Dedifferentiated amniotic fluid mesenchymal stem cell (primary cell): ENCODE results near the gene MKNK2.

Source experiments
- DNase-seq: peaks from one replicate; pipeline ENCODE4 v3.0.0-alpha.2; 2016; ENCODE audit errors: extremely low spot score

Gene MKNK2

DNA sequence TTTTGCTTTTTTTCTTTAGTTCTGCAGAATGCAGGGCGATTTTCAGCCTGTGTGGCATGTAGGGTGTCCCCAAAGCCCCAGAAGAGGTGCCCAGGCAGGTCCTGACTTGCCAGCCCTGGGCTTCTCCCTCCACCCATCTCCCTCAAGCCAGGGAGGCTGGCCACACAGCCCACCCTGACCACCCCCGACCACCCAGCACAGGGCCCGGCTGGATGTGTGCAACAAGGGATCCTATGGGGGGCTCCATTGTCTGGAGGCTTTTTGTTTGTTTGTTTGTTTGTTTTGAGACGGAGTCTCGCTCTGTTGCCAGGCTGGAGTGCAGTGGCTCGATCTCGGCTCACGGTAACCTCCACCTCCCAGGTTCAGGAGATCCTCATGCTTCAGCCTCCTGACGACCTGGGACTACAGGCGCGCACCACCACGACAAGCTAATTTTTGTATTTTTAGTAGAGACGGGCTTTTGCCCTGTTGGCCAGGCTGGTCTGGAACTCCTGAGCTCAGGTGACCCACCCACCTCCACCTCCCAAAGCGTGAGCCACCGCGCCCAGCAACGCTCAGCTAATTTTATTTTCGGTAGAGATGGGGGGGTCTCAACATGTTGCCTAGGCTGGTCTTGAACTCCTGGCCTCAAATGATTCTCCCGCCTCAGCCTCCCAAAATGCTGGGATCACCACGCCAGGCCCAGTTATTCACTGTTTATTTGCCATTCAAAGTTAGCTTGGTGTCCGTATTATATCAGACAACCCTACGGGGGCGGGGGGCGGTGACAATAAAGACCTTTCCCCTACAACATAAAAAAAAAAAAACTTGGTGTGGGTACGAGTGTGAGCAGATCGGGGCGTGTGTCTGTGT is 7.8 kb upstream of the MKNK2 start:
- DNase-seq, result no peak

GRCh38 chr19:2057484-2058469 is 6.7 kb upstream of the MKNK2 start:
- DNase-seq, result no peak

DNA sequence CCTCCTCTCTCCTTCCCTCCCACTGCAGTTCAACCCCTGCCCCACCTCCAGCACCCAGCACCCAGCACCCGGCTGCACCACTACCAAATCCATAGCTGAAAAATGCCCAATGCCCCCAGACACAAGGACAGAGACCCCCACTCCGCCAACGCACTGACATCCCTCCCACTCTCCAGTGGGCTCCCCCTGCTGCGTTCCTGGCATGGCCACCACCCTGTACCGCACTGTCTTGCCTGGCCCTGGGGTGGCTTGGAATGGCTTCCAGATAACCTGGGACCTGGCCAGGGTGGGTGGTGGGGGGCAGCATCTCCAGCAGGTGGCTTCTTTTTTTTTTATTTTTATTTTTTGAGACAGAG is 5.8 kb upstream of the MKNK2 start:
- DNase-seq, result no peak

DNA sequence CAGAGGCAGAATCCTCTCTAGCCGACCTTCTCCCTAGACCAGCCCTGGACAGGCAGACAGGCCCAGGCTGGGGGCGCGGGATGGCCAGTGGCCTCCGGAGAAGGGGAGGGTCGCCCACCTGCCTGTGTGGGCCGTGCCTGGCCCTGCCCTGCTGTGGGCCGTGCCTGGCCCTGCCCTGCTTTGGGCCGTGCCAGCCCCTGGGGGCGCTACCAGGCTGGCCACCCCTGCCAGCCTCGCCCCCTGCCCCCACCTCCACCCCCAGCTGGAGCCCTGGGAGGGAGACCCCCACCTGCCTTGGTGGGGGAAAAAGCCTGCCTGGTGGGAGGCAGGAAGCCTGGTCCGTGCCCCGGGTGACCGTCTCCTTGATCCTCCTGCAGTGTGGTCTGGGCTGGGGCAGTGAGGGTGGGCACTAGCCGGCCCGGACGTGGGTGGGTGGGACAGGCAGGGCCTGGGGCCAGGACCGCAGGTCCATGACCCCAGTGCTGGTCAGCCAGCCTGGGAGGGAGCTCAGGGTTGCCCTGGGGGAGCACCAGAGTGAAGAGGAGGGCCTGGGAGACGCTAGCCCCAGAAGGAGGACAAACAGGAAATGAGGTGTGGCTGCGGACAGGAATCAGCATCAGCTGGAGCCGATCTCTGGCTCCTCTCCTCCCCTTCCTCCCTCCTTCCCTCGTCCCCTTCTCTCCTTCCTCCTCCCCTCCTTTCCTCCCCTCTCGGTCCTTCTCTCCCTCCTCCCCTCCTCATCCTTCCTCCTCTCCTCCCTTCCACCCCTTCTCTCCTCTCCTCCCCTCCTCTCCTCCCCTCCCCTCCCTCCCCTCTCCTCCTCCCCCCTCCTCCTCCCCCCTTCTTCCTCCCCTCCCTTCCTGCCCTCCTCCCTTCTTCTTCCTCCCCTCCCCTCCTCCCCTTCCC is 5.1 kb upstream of the MKNK2 start:
- DNase-seq, result no peak

- DNase-seq, result no peak
Measured at GRCh38 chr19:2054763-2055162, 3.7 kb upstream of the MKNK2 start.

DNA sequence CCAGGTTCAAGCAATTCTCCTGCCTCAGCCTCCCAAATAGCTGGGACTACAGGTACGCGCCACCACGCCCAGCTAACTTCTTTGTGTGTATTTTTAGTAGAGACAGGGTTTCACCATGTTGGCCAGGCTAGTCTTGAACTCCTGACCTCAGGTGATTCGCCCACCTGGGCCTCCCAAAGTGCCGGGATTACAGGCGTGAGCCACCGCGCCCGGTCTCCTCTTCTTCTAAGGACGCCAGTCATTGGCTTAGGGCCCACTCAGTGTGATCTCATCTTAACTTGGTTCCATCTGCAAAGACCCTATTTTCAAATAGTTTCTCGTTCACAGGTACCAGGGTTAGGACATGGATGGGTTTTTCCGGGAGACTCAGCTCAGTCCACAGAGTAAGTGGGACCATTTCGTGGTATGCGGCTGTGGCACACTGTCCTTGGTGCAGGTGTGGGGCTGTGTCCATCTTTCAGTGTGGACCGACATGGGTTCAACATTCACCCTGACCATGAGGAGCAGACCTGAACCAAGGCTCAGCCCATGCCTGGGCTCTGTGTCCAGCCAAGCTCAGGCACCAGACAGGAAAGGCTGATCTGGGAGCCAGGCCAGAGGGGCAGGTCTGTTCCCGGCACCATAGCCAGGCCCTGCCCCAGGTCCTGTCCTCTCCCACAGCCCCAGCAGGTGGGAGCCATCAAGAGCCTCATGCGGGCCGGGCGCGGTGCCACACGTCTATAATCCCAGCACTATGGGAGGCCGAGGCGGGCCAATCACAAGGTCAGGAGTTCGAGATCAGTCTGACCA is 2.8 kb upstream of the MKNK2 start:
- no peak for DNase-seq

DNA sequence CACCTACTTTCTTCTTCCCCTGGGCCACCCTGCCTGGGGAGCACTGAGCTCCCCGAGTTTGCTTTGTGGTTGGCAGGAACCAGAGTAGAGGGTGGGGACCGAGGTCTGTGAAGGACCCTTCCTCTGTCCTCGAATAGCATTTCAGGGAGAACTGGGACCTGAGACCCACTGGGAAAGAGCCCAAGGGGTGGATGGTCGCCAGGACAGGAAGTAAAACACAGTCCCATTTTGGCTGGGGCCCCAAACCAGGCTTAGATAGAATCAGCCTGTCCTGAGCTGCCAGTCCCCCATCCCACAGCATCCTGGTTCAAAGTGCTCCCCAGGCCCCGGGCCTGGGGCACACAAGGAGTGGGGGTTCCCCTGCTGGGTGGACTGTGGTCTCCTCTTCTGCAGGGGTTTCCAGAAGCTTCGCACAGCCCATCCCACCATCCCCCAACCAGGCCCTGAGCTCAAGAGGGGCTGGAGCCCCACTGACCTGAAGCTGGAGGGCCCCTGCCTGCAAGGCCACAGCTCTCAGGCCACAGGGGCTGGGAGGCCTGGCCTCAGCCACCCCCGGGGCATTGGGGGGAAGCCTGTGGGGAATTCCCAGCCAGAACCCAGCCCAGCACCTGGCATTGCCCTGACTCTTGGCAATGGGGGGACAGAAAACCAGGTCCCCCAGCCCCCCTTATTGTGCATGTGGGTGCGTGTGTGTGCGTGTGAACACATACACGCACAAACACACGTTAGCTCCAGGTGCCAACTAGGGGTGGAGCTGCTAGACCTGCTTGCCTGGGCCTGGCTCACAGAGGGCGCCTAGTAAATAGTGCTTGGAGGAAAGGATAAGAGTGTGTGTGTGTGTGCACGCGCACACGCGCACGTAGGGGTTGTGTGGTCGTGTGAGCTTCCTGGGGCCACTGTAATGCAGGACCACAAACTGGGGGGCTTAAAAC is 995 bp upstream of the MKNK2 start:
- DNase-seq, result no peak

DNA sequence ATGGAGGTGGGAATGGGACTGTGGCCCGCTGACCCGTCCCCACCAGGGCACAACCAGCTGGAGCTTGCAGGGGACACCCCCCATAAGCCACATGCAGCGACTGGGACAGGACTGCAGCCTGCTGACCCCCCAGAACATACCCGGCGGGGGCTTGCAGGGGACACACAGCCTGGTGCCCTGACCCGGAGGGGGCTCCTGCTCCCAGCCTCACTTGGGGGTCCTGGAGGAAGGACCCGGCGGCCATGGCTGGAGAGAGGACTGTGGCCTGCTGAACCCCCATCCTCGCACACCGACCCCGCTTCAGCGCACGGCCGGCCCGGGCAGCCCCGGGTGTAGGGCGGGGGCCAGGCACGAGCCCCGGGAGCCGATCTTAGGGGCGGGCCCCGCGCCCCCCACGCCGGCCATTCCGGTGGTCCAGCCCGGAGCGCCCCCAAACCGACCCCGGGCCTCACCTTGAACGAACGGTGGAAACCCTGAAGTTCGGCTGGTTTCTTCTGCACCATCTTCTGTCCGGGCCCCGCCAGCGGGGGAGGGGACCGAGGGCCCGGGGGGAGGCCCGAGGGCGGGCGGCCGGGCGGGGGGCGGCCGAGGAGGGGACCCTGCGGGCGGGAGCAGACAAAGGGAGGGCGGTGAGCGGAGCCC is 574 bp downstream of the MKNK2 start:
- no peak for DNase-seq

- DNase-seq, result peak; percentile 43
Measured at GRCh38 chr19:2049741-2050348, 1.2 kb downstream of the MKNK2 start.

DNA sequence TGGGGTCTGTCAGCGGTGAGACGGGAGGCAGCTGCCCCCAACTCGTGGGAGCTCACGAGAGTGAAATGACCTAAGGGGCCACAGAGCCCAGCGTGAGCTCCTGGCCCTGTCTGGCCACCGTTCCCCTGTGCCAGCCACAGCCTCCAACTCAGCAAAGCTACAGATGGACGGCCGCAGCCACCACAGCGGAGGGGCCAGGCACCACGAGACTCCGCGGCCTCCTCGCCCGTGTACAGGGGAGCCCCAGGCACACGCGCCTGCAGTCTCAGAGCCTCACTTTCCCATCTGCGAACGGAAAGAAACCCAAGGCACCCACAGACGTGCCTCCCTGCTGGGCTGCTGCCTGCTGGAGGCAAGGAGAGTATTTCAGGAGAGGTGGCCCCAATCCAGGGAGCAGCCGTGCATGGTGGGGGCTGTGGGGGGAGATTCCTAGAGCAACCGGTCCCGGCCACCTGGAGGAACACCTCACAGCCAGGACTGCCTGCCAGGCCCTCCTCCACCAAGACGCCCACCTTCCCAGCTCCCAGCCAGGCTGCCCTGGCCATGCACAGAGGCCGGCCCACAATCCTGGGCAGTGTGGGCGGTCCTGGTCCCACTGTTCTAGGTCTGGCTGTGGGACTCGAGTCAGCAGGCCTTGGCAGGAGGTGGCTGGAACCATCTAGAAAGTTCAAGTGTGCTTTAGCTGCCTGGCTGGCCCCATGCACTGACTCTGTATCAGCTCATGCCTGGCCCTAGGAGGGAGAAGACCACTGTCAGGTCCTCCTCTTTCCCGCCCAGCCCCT is 1.9 kb downstream of the MKNK2 start:
- DNase-seq, result no peak

- no peak for DNase-seq
Measured at GRCh38 chr19:2048104-2048958, 2.7 kb downstream of the MKNK2 start.

DNA sequence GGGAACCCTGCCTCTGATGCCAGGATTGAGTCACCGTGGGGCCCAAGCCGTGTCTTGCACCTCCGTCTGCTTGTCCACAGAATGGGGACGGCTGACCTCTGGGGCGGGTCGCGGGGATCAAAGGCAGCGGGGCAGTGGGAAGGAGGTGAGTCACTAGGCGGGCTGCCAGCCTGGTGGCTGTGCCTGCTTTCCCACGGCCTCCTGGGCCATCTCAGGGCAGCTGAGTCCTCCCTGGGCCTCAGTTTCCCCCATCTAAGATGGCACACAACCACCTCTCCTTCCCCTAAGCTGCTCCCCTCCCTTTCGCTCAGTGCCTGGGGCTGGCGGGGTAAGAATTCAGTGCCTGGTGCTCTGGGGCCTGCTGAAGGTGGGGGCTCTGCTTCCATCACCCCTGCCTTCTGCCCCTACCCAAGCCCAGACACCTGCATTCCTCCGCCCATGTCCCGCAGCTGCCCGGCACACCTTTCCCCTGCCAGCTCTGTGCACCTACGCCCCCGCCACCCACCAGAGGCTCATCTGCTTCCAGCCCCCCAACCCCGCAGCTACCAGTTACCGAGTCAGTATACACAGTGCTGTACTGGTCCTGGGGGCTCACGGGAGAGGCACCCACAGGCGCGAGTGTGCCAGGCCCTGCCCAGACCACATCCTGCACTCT is 3.5 kb downstream of the MKNK2 start:
- no peak for DNase-seq

- DNase-seq, result no peak
Measured at GRCh38 chr19:2047076-2047448, 4.0 kb downstream of the MKNK2 start.

DNA sequence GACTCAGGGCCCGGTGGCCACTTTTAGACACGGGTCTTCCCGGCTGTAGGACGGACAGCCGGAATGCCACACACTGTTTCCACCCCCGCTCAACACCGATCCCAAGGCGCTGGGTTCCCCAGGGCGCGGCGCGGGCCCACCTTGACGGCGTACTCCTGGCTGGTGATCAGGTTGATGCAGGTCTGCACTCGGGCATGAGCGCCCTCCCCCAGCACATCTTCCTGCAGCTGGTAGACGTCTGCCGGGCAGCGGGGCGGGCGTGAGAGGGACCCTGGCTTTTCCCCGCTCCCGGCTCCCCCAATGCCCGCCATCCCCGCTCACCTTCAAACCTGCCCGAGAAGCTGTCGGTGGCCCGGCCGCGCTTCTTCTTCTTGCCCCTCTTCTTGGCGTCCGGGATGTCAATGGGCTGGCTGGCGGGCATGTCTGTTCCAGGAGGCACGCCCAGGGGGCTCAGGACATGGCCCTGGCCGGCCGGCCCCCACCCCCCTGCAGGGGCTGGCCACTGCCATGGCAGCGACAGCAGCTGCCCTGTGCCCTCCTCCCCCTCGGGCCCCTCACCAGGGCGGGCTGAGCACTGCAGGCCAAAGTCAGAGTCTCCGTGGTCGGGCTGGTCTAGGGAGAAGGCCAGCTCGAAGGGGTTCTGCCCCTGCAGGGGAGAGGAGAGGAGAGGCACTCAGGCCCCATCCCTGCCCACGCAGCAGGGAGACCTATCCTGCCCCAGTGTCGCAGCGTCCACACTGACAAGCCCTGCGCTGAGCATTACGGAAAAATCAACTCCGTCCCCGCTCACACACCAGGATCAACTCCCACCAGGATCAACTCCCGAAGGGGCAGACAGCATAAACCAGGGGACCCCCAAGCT is 4.8 kb downstream of the MKNK2 start:
- DNase-seq, result no peak

DNA sequence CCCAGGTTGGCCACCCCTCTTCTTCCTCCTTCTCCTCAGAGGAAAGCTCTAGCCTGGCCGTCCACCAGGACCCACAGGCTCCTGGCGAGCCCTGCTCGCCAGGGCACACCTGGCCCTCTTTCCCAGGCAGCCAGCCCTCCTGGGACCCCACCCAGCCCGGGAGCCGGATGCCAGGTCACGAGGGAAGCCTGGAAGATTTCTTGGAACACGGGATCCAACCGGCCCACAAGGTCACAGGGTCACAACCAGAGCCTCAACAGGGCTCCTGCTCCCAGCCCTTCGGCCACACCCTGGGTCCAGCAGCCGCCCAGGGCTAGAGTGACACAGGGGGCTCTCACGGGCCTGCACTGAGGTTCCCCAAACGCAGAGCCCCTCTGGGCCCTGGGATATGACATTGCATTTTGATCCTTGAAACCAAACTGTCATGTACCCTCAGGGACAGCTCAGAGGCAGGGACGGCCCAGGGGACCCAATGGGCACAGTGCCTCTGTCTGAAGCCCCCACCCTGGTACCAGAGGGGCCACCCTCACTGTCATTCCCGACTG is 5.5 kb downstream of the MKNK2 start:
- no peak for DNase-seq
